ENCODE data around the gene ADGRA1. TPM values are rescaled to one million over a fixed set of nuclear protein-coding genes. Genes with fewer than 3 reads are reported as not detected.

Gene ADGRA1
- total RNA-seq, 4 donors from 2014 or later: 0.13 TPM; not detected in 3

DNA sequence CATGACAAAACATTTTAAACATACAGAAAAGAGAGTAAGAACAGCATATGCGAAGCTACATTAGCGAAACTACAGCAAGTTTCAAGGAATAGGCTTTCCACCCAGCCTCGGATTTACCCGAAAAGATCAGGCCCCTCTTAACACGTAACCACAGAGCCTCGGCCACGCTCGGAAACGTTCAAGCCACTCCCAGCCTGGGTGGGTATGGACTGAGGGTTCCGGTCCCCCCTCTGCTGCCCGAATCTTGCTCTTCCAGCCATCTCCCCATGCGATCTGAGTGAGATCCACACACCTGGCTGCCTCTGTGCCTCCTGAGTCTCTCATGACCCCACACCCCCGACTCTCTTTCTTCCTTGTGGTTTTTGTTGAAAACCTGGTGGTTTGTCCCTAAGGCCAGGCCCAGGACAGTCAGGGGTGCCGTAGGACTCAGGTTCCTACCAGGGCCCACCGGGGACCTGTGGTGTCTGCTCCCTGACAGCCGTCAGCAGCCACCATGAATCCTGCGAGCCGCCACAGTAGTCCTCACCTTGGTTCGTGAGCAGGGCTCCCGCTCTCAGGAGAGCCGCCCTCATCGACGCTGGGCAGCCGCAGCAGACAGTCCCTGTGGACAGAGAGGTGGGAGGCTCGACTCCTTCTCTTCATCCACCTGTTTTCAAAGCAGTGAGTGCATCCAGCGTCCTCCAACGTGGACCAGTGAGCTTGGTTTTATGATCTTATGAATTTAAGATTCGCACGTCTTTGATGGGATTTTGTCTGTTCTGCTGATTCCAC lies 90.8 kb downstream of the ADGRA1 start:
- WGBS, 2 donors (ENCODE audit: low coverage in 1 of 2): 89 to 90% methylated on average over 9 to 13 of the region's 29 CpGs
- no peak for TF ChIP-seq POLR2A (IDR thresholded peaks at IDR 0.05)
- TF ChIP-seq EP300 (IDR thresholded peaks at IDR 0.05): no peak
- H3K27ac ChIP-seq: no peak overlapping the region
- H3K4me1 ChIP-seq: no peaks in the 10 kb centered on the region
- no peak overlapping the region for H3K4me3 ChIP-seq
- ATAC-seq: no peak
- H3K9me3 ChIP-seq: no peaks in the 10 kb centered on the region
- H3K36me3 ChIP-seq: no peaks in the 10 kb centered on the region
- peaks cover 41% of the 10 kb centered on the region for H3K27me3 ChIP-seq

DNA sequence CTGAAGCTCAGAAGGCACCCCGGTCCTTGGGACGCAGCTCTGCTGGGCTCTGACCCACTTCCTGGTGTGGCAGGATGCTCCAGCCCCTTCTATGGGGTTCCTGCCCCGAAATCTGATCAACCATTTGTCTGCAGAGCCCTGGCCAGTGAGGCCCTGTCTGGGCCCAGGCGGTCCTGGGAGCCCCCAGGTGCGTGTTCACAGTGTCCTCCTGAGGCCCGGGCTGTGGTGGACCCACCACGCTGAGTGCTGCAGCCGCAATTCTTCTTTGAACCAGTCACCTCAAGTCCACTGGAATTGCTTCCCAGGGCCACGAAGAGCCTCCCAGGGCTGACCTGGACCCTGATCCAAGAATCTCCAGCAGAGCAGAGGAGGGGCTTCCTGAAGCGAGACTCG lies 91.4 kb downstream of the ADGRA1 start:
- WGBS, 2 donors (ENCODE audit: low coverage in 1 of 2): no CpG with 5 or more reads among the region's 11 CpGs
- TF ChIP-seq EP300 (IDR thresholded peaks at IDR 0.05) (no peak), POLR2A (IDR thresholded peaks at IDR 0.05) (no peak), POLR2AphosphoS5 (IDR thresholded peaks at IDR 0.05) (no peak)
- TF ChIP-seq, protein P1, sequence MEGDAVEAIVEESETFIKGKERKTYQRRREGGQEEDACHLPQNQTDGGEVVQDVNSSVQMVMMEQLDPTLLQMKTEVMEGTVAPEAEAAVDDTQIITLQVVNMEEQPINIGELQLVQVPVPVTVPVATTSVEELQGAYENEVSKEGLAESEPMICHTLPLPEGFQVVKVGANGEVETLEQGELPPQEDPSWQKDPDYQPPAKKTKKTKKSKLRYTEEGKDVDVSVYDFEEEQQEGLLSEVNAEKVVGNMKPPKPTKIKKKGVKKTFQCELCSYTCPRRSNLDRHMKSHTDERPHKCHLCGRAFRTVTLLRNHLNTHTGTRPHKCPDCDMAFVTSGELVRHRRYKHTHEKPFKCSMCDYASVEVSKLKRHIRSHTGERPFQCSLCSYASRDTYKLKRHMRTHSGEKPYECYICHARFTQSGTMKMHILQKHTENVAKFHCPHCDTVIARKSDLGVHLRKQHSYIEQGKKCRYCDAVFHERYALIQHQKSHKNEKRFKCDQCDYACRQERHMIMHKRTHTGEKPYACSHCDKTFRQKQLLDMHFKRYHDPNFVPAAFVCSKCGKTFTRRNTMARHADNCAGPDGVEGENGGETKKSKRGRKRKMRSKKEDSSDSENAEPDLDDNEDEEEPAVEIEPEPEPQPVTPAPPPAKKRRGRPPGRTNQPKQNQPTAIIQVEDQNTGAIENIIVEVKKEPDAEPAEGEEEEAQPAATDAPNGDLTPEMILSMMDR (IDR thresholded peaks at IDR 0.05): no peak

DNA sequence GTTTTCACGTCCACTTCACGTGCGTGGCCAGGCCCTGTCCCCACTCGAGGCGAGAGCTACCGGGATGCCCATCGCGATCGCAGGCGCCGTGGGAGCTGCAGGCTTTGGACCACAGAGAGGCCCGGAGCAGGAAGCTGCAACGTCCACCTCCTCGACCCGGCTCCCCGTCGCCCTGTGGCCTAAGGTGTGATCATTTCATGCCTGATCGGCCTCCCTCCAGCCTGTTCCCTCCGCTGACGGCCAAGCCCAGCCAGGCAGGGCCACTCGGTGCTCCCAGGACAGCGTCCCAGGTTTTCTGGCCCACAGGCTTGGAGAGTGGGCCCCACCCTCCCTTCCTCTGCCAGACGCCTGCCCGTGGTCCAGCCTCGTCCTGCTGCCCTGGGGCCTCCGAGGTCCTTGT lies 91.9 kb downstream of the ADGRA1 start:
- TF ChIP-seq, protein P1 (IDR thresholded peaks at IDR 0.05): no peak
- no peak for TF ChIP-seq POLR2AphosphoS5 (IDR thresholded peaks at IDR 0.05)
- TF ChIP-seq EP300 (IDR thresholded peaks at IDR 0.05): no peak
- no peak for TF ChIP-seq POLR2A (IDR thresholded peaks at IDR 0.05)
- WGBS, 2 donors (ENCODE audit: low coverage in 1 of 2): 84% methylated on average over 13 of the region's 26 CpGs; no CpG with 5 or more reads in 1 of the 2 donors
- peaks cover 33% of the 10 kb centered on the region for H3K27me3 ChIP-seq
- no peaks in the 10 kb centered on the region for H3K36me3 ChIP-seq
- ATAC-seq: no peak
- H3K27ac ChIP-seq: no peak overlapping the region
- no peak overlapping the region for H3K4me3 ChIP-seq
- no peaks in the 10 kb centered on the region for H3K9me3 ChIP-seq
- H3K4me1 ChIP-seq: no peaks in the 10 kb centered on the region

More for the DNA sequence above, 91.4 kb downstream of the ADGRA1 start:
- no peak overlapping the region for H3K27ac ChIP-seq
- H3K4me1 ChIP-seq: no peaks in the 10 kb centered on the region
- peaks cover 35% of the 10 kb centered on the region for H3K27me3 ChIP-seq
- ATAC-seq: no peak
- H3K4me3 ChIP-seq: no peak overlapping the region
- H3K36me3 ChIP-seq: no peaks in the 10 kb centered on the region
- H3K9me3 ChIP-seq: no peaks in the 10 kb centered on the region

DNA sequence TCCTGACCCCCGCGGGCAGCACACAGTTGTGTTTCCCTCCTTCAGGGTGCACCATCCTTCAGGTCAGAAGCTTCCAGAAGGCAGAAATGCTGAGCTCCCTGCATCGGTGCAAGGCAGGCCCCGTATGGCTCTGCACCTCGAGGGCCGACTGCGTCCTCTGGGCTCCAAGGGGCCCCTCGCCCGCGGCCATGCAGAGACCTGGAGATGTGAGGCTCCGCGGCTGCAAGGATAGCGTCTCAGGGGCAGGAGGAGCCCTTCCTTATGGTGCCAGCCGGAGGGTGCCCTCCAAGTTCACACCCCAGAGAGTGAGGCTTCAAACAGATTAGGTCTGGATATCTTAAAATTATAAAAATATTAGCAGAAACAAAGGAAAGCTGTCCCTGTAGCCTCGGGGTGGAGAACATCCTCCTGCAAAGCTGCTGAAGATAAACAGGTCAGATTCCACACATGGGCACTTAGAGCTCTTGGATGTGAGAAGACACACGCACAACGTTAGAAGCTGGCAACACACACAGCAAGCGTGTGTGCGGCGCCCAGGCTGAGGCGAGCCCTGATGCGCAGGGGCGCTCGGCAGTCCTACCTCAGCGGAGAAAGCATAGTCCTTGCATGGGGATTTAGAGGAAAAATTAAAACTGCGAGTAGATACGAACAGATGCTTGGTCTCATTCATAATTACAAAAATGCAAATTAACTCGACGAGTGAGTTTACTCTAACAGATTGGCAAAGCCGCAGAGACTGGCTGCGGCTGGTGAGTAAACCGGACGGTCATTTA lies 92.7 kb downstream of the ADGRA1 start:
- Histone ChIP-seq H3K27me3 (peaks cover 33% of the 10 kb centered on the region), H3K9me3 (no peaks in the 10 kb centered on the region), H3K27ac (no peak overlapping the region), H3K4me1 (no peaks in the 10 kb centered on the region), H3K4me3 (no peak overlapping the region), H3K36me3 (no peaks in the 10 kb centered on the region)
- TF ChIP-seq EP300 (IDR thresholded peaks at IDR 0.05): no peak
- TF ChIP-seq POLR2A (IDR thresholded peaks at IDR 0.05): no peak
- TF ChIP-seq, protein P1 (IDR thresholded peaks at IDR 0.05): no peak
- no peak for TF ChIP-seq POLR2AphosphoS5 (IDR thresholded peaks at IDR 0.05)
- WGBS, 2 donors (ENCODE audit: low coverage in 1 of 2): 85% methylated on average over 21 of the region's 33 CpGs; no CpG with 5 or more reads in 1 of the 2 donors
- no peak for ATAC-seq

DNA sequence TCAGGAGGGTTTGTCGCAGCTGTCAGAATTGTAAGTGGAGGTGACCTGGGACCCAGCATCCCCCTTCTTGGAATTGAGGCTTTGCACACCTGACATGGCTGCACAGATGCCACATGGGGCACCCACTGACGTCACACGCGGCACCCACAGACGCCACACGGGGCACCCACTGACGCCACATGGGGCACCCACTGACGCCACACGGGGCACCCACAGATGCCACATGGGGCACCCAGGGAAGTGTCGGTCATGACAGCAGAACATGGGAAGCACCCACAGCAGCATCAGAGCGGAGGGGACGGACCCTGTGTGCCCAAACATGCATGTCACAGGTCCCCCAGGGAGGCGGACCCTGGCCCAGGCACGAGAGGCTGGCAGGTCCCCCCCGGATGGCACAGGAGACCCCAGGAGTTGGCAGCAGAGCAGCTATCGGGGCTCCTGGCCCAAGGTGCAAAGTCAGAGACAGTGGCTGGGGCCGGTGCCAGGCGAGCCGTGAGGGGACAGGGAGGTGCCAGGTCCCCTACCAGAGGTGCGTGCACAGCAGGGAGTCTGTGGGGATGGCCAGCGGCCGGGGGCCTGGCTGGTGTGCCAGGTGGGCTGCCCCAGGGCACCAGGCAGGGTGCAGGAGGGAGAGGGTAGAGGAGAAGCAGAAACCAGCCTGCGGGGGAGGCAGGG lies 93.4 kb downstream of the ADGRA1 start:
- H3K9me3 ChIP-seq: no peaks in the 10 kb centered on the region
- peaks cover 37% of the 10 kb centered on the region for H3K27me3 ChIP-seq
- no peaks in the 10 kb centered on the region for H3K4me1 ChIP-seq
- no peak for ATAC-seq
- H3K4me3 ChIP-seq: no peak overlapping the region
- no peaks in the 10 kb centered on the region for H3K36me3 ChIP-seq
- H3K27ac ChIP-seq: no peak overlapping the region
- TF ChIP-seq POLR2AphosphoS5 (IDR thresholded peaks at IDR 0.05): no peak
- TF ChIP-seq, protein P1 (IDR thresholded peaks at IDR 0.05): no peak
- no peak for TF ChIP-seq POLR2A (IDR thresholded peaks at IDR 0.05)
- TF ChIP-seq EP300 (IDR thresholded peaks at IDR 0.05): no peak
- WGBS, 2 donors (ENCODE audit: low coverage in 1 of 2): 100% methylated on average over 2 of the region's 23 CpGs; no CpG with 5 or more reads in 1 of the 2 donors
